CD4-positive, alpha-beta T cell treated with Interleukin-12 subunit alpha and Interleukin-12 subunit beta, for 1 hour (primary cell): ENCODE results near the gene KHDRBS2.
A peak's percentile ranks its signal among the peaks of the same experiment; 100 is the strongest.

Experiments used
- DNase-seq: peaks from one replicate; pipeline ENCODE4 v3.0.0-alpha.2; 2020

Gene KHDRBS2

DNA sequence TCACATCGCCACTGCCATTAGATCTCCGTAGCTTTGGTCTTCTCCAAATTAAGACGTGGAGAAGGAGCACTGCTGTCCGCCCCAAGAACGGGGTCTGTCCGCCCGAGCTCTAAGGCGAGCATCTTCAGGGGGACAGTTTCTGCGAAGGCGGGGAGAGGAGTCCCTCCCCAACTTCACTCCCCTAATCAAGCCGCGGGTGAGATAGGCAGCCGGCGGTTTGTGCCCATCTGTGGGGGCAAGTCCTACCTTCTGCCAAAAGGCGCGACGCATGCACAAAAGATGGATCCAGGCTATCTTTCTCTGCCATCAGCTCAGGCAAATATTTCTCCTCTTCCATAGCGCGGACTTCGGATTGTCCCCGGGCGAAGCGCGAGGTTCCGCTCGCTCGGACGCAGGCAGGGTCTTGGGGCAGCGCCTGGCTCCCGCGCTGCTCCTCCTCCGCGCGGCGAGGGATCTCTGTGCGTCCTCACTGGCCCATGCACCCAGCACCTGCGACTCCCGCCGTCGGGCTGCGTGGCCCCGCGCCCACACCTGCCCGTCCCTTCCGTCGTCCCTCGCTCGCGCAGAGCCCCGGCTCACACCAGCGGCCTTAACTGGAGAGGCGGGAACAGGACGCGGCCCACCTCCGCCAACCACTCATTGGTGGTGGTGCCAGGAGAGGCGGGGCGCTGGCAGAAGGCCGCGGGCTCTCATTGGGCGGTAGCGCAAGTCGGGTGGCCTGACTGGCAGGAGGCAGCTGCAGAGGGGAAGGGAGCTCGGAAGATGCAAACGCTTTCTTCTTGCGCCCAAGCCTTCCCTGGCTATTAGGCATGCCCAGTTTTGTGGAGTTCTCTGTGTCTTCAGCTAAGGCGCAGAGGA, at the start of gene KHDRBS2:
TSS of gene KHDRBS2 (minus strand) at position 614 of the 858 bp plus-strand sequence.
- DNase-seq = peak; percentile 22

DNA sequence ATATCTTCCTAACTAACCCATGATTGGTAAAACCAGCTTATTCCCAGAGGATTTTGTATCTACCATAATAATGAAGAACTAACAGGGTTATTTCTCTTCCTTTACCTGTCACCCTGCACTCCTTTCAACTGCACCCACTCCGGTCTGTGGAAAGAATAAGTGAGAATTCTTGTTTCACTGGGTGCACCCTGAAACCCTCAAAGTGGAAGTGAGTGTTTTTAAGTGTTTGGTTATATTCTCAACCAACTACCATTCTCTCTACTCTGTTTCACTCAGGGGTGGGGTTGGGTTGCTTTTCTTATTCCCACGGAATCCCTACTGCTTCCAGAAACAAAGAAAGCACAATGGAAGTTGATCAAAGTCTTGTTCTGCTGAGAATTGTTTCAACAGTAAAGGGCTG, 42.6 kb upstream of the KHDRBS2 start:
- DNase-seq = no peak

DNA sequence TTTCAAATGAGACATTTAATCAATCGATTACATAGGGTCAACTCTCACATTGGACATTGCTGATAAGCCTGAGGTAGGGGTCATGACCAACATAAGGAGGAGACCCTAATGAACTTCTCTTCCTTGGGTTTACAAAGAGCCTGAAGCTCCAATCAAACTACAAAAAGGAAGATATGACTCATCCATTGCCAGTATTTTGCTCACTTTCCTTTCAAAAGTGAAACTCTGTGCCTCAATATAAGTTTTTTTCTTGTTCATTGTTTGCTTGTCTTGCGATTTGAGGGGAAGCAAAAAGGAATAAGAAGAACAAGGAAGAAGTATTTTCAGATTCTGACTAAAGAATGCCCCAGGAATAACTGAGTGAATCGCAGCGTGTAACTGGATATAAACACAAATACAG, 38.8 kb upstream of the KHDRBS2 start:
- DNase-seq = no peak

DNA sequence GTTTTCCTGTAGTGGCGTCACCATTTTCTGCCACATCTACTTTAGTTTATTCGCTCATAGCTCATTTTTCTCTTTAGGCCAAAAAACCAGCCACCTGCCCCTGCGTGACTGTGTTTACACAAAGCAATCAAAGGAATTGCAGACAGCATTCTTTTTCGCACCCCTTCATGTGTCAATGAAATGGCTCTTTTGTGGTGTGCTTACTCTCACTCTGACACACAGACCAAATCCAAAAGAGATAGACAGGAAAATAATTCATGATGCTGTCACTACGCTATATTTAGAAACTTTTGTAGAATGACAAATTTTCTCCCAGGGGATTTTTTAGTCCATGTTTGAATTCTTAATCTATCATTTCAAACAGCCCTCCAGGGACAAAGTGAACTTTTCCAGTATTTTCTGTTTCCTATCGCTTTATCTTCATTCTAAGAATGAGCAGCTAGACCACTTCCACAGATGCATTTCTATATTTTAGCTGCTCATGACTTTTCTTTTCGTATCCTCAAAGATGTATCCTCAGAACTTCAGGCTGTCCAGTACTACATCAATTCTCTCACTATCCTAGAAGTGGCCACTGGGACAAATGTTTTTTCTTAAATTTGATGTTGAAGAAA, 37.9 kb upstream of the KHDRBS2 start:
- DNase-seq = no peak

DNA sequence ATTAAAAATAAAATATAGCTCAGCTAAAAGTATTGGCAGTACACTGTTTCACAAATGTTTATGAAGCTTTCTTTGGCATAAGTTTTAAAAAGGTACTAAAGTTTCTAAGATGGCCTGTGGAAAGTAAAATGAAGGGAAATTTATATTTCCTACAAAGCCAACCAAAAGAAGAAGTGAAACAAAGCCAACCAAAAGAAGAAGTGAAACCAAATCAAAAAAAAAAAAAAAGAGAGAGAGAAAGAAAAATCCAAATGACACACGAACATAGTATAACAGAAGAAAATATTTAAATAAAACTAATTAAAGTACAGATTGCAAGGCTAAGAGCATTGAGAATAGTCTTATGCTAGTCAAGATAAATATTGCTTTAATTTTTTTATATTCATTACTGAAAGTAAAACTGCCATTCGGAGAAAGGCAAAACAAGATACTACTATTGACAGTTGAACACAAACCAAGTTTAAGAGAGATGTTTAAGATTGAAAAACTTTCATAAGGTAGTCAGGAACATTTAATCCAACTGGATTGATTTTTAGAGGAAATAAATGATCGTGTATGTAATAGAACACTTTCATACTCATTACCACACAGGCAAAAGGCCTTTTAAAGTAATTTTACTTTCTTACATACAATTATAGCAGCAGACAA, 12.8 kb upstream of the KHDRBS2 start:
- no peak for DNase-seq

DNA sequence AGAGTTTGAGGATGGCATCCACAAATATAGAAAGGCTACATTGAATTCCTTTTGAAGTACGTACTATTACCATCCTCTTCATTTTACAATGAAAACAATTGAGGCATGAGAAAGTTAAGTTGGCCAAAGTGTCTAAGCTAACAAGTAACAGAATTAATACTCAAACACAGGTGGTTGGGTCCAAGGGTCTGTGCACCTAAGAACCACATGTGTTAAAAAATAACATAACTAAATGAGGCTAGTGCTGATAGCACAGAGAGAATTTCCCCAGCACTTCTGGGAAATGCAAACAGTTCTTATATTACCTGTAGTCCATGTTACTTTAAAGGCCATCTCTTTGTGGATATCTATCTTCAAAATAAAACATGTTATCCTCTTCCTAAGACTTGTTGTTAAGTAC, 10.5 kb upstream of the KHDRBS2 start:
- DNase-seq = no peak

DNA sequence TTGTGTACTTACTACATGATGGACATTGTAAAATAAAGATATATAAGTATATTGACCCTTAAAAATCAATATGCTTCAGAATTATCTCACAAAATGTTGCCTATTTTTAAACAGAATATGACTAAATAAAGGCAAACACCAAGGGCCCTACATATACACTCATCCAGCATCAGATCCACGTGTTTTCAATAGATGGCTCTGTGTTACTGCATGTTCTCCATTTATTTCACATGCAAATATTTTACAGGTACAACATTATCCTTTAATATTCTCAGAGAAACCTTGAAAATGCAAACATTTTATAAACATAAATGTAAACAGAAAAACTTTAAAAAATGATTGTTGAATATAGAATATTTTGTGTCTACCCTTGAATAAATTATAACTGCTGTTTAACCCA, 2.9 kb upstream of the KHDRBS2 start:
- DNase-seq = no peak

DNA sequence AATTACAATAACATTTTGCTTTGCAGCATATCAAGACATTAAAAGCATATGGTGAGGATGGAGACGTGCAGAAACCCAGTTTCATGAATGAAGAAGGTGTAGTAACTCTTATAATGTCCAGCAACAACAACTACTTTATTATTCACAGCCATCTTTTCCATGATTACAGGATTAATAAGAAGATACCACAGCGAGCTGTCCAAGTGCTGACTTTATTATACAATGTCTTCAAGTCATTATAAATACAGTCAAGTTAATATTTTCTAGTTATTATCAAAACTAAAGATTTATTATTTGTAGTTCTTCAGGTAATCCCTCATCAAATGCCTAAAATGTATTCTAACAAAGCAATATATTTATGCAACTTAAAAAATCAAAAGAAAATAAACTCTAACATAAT, 2.5 kb upstream of the KHDRBS2 start:
- DNase-seq = no peak

DNA sequence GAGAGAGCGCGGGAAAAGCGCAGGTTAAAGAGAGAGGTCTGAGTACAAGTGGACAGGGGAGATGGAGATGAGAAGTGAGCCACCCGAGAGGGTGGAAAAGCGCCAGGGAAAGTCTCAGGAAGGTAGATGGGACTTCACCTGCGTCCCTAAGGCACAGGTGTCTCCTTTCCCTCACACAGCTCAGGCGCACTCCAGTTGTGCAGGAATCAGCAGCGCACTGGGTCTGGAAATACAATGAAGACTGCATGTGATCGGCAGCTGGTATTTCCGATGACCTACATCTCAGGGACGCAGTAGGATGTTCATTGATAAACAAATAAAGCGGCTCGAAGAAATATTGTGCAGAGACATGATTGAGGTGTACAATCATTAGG, 432 bp upstream of the KHDRBS2 start:
- DNase-seq = no peak

DNA sequence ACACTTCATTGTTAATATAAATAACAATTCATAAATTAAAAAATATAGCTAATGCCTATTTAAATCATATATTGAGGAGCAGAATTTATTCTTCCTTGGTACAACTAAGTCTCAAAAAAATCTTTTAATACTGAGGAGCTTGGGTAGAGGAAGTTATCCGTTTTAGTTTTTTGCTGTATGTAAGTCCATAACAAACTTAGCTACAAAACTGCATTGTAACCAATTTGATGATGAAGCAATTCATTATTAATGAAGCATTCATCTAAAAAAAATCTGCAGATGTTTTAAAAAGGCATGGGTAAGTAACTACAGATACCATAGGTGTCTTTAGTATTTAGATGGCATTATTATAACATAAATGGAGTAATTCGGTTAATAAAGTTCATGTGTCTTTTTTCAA, 1.3 kb downstream of the KHDRBS2 start:
- DNase-seq = no peak

DNA sequence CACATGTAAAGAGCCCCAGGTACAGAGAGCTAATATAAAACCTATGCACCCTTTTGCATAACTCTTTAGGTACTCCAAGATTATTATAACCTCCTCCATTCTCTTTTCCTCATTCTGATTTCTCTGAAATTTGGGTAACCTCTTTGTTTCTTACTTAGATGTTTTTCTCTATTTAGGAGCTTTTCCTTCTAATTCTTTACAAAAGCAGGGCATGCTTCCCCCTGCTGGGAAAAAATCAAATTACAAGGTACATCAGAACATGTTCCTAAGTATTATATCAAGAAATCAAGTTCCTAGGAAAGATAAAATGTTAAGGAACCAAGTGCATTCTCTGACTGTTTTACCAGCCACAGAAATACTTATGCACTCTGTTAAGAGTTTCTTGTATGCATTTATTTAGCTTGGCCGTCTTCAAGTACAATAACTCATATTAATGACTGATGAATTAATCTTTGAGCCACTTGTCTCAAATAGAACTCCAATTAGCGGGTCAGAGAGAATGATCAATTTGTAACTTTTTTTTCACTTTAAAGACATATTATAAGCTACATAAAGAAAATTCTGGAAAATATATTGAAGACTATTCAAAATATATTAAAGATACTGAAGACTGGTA, 2.1 kb downstream of the KHDRBS2 start:
- DNase-seq = no peak

DNA sequence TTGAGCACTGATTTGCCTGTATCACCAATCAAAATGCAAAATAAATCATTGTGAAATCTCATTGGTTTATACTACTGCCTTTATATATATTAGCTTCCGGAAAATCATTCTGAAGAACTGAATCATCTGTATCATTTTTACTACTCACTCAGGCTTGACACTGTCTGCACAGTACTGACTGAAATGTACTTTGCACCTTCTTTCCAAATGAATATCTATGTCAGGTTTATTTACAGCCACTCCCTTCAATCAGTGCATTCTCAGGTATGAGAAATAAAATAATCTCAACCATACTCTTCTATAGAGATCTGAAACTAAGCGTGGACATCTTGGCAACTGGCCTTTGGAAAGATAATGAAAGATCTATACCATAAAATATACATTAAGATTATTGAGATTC, 2.7 kb downstream of the KHDRBS2 start:
- no peak for DNase-seq

DNA sequence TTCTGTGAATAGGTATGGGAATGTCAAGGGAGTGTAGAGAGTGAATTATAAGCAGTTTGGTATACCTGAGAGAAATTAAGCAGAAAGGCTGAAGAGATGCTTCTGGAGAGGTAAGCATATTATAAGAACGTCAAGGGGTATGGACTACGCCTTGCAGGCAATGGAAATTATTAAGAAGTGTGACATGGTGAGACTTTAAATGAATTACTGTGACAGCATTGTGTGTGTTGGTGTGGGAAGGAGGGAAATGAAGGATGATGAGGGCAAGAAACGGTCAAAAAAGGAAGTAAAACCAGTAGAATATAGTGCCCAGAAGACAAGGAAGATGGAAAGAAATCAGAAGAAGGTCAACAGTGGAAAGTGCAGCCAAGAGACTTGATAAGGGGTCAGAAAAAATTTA, 5.9 kb downstream of the KHDRBS2 start:
- no peak for DNase-seq

DNA sequence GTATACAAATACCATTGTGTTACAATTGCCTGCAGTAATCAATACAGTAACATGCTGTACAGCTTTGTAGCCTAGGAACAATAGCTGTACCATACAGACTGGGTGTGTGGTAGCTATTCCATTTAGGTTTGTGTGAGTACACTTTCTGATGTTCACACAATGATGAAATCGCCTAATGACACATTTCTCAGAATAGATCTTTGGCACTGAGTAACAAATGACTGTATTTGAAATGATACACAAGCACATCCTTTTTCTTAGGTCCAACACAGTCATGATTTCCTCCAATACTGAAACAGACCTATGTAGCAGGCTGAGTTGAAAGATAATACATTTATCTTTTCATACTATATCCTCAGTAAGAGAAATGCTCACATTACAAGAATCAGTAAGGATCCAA, 13.9 kb downstream of the KHDRBS2 start:
- no peak for DNase-seq

DNA sequence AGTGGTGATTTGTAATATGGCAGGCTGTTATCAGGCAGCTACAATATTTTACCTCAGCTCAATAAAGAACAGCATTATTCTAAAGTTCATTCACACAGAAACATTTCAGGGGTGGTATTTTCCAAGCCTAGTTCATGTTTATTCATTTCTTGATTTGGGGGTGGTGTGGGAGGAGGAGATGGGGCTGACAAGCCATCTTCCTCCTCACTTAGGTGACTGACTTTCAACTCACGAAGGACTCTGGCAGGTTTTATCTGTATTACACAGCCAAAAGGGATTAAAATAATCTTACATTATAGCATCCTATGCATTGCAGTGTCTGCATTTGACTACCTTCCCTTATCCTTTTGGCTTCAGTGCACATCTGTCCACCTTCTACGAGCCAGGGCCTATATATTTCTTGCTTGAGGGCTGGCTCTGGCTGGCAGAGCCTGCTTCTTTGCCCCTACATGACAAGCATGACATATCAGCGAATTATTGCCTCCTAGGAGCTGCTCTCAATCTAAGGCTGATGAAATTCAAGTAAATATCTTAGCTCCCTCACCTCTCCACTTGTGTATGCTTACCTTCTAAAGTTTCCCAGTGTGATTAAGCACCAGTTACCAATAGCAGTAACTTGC, 20.0 kb downstream of the KHDRBS2 start:
- DNase-seq = no peak

DNA sequence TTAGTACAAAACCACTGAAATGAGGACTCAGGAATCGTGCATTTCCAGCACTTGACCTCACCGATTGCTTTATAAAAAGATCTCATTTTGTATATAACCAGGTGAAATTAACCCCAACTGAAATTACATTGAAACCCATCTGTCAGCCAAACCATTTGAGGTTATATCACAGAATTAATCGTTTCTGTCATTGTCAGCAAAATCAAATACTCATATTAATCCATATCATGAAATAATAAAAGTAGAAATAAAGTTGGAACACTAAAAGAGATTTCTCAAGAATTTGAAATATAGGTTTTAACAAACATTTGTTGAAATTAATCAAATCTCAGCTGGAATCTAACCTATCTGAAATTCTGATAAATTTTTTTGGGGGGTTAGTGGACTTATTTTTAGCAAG, 23.7 kb downstream of the KHDRBS2 start:
- no peak for DNase-seq

DNA sequence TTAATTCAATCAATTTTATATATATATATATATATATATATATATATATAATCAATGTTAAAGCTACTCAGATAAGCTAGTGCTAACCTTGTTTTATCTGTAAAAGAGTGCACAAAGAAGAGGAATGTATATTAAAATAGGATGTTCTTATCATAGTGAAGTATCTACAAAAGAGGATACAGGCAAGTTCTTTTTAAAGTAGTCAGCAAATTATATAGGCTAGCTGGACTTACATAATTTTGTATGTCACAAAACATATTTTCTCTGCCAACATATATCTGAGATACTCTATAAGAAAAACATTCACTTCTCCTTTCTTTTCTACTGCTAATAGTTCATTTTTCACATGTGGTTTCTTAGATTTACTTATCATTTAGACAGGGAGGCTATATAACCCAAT, 39.9 kb downstream of the KHDRBS2 start:
- DNase-seq = no peak

DNA sequence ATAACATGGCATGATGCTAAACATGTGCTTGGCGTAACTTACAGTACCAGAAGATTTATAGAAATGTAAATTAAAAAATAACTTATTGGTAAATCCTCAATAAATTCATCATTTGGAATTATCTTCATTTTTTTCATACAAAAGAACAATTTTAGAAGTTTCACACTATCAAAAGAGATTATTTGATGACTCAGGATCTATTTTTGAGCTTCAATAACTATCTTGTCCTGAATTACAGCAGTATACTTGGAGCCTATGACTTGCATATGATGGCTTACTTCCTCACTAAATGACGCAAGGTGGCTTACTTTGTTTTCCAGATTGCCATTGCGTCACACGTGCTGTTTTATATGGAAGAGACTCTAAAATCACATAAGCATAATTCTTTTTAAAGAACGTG, 49.2 kb downstream of the KHDRBS2 start:
- no peak for DNase-seq

DNA sequence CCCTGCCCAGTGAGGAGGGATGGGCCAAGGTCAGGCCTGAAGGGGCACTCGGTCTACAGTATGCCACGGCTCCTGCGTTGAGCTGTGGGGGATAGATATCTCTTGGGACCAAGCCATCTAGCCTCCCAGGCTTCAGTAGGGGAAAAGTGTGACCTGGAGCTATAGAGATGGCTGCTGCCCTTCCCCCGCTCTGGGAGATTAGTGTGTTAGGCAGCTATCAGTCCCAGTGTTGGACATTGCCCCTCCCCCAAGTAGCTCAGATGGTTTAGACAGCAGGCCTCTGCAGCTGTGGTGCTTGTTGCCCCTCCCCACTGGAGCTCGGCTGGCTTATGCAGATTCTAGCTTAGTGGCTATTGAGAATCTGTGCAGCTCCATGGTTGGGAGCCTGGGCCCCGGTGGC, 56.8 kb downstream of the KHDRBS2 start:
- no peak for DNase-seq

DNA sequence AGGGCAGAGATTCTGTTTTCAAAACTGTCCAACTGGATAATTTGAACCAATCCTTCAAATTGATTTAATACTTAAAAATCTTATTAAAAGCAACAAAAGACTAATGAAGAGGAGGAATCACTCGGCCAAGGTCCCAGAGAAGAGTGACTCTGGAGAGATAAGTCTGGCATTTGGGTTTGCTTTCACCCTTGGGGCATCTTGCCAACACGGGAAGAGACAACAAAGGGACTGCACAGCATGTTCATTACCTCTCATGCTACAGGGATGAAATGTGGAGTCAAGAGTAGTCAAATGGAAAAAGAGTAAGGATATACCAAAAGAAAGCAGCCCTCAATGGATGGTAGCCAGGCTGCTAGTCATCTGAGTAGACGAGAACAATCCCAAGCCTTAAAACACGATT, 68.2 kb downstream of the KHDRBS2 start:
- DNase-seq = no peak

DNA sequence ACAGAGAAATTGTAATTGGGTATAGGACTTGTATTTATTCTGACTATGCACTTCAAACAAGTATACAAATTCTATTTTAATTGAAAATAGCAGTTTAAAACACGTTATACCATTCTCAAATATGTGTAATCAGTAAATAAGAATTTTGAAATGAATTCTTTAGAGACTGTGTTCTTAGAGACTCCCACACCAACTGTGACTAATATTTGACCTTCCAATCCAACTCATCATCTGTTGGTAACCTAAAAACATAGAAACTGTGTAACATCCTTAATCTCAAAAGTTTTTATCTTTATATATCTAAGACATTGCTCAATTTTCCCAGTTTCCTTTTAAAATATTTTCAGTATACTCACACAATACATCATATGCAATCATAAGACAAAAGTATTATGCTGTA, 83.9 kb downstream of the KHDRBS2 start:
- DNase-seq = no peak

DNA sequence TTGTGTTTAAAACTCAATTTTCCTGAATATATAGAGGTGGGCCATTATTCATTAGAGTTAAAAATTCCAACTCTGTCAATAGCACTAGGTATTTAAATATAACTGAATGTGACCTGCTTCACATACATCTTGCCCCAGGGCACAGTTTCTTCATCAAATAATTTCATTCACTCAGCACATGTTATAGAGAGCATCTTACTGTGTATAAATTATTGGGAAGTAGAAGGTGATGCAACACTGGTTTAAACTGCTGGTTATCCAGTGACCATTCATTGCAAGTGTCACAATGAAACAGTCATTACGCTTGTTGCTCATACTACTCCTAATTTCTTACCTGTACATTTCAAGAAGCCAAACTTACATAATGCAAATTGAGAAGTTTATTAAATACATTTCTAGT, 93.4 kb downstream of the KHDRBS2 start:
- DNase-seq = no peak

DNA sequence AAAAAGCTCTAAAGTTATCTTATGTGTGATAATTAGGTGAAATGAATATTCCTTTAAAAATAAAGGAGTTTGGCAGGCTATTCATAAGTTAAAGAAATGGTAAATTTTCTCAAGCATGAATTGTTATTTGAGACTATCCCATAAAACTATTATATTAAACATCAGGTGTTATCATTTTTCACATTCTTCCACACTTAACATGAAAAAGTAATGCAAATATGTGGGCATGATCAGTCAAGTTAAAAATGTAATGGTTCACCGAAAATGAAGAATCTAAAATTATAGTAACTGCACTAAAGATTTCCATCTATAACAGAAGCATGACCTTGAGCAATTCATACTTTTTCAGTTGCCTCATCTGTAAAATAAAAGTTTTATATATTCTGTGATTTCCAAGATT, 110.8 kb downstream of the KHDRBS2 start:
- DNase-seq = no peak
